KMS-11 (cell line): Measurements from ENCODE around the gene CFAP119.

Experiments
- H2AFZ ChIP-seq: fragments of 200-600 bp; sonication (generic); 2 replicates; pipeline ENCODE4 v1.6.1; 2016; ENCODE audit warnings: antibody characterized with exemption, mixed run types, low read depth
- H3K27ac ChIP-seq: fragments of 200-600 bp; sonication (generic); 2 replicates; pipeline ENCODE4 v1.6.1; 2016; ENCODE audit warnings: mild to moderate bottlenecking, mixed run types
- H3K27me3 ChIP-seq: fragments of 200-600 bp; sonication (generic); 2 replicates; pipeline ENCODE4 v1.6.1; 2017; ENCODE audit warnings: mild to moderate bottlenecking, low read depth, mixed run types, moderate library complexity; ENCODE audit not compliant: insufficient read depth
- H3K36me3 ChIP-seq: fragments of 200-600 bp; sonication (generic); 2 replicates; pipeline ENCODE4 v1.6.1; 2017; ENCODE audit warnings: mild to moderate bottlenecking, mixed run types; ENCODE audit not compliant: insufficient read depth
- H3K4me1 ChIP-seq: fragments of 200-600 bp; sonication (generic); 2 replicates; pipeline ENCODE4 v1.6.1; 2016; ENCODE audit warnings: mild to moderate bottlenecking, low read depth, mixed run types; ENCODE audit not compliant: poor library complexity, severe bottlenecking
- H3K4me2 ChIP-seq: fragments of 200-600 bp; sonication (generic); 2 replicates; pipeline ENCODE4 v1.7.0; 2016; ENCODE audit warnings: mild to moderate bottlenecking, mixed run types
- H3K4me3 ChIP-seq: fragments of 200-600 bp; sonication (generic); IDR thresholded peaks from 2 replicates; pipeline ENCODE4 v1.6.1; 2017; ENCODE audit warnings: low read depth, low read length, mixed read lengths; ENCODE audit not compliant: insufficient read depth
- H3K79me2 ChIP-seq: fragments of 200-600 bp; sonication (generic); 2 replicates; pipeline ENCODE4 v1.6.1; 2016; ENCODE audit warnings: low read depth, mixed run types; ENCODE audit not compliant: insufficient read depth
- H3K9ac ChIP-seq: fragments of 200-600 bp; sonication (generic); 2 replicates; pipeline ENCODE4 v1.6.1; 2016; ENCODE audit warnings: mild to moderate bottlenecking, mixed run types
- H4K20me1 ChIP-seq: fragments of 200-600 bp; sonication (generic); 2 replicates; pipeline ENCODE4 v1.6.1; 2016; ENCODE audit warnings: mild to moderate bottlenecking, mixed run types; ENCODE audit not compliant: insufficient read depth
- CTCF ChIP-seq: fragments of 200-600 bp; sonication (generic); conservative IDR thresholded peaks from 2 replicates; pipeline ENCODE4 v1.6.1; 2017; ENCODE audit warnings: low read depth, mild to moderate bottlenecking, antibody characterized with exemption, low read length, moderate library complexity, mixed read lengths

Gene CFAP119

GRCh38 chr16:30773826-30774225 lies 12.0 kb upstream of the CFAP119 start:
- H3K4me3 ChIP-seq, result no peak overlapping the region
- H3K36me3 ChIP-seq, result peaks cover 13% of the 10 kb centered on the region; the same call in 1 of the 2 replicates
- H3K27ac ChIP-seq, result no peak overlapping the region
- no peak overlapping the region for H3K9ac ChIP-seq
- no peaks in the 10 kb centered on the region for H3K79me2 ChIP-seq
- H3K27me3 ChIP-seq, result no peaks in the 10 kb centered on the region
- no peaks in the 10 kb centered on the region for H4K20me1 ChIP-seq
- H3K4me2 ChIP-seq, result no peak overlapping the region
- H2AFZ ChIP-seq, result no peak overlapping the region
- TF ChIP-seq CTCF, result no peak
- no peaks in the 10 kb centered on the region for H3K4me1 ChIP-seq

- Histone ChIP-seq H3K4me2 (no peak overlapping the region), H3K4me3 (no peak overlapping the region), H2AFZ (no peak overlapping the region), H3K27me3 (no peaks in the 10 kb centered on the region), H3K27ac (no peak overlapping the region), H3K36me3 (peaks cover 17% of the 10 kb centered on the region), H3K79me2 (no peaks in the 10 kb centered on the region), H4K20me1 (no peaks in the 10 kb centered on the region), H3K4me1 (no peaks in the 10 kb centered on the region), H3K9ac (no peak overlapping the region)
- no peak for TF ChIP-seq CTCF
Observed at GRCh38 chr16:30771726-30772125, 9.9 kb upstream of the CFAP119 start.

- TF ChIP-seq CTCF, result no peak
Observed at GRCh38 chr16:30769379-30770089, 7.7 kb upstream of the CFAP119 start.

GRCh38 chr16:30768583-30769181 lies 6.8 kb upstream of the CFAP119 start:
- Histone ChIP-seq H3K36me3 (peaks cover 24% of the 10 kb centered on the region), H3K4me1 (peaks cover 1% of the 10 kb centered on the region), H4K20me1 (no peaks in the 10 kb centered on the region), H3K9ac (no peak overlapping the region), H3K4me3 (no peak overlapping the region), H2AFZ (no peak overlapping the region), H3K4me2 (no peak overlapping the region), H3K79me2 (peaks cover 3% of the 10 kb centered on the region), H3K27ac (no peak overlapping the region), H3K27me3 (no peaks in the 10 kb centered on the region)
- no peak for TF ChIP-seq CTCF

More at GRCh38 chr16:30769379-30770089, 7.7 kb upstream of the CFAP119 start:
- H3K27me3 ChIP-seq, result no peaks in the 10 kb centered on the region
- H4K20me1 ChIP-seq, result no peaks in the 10 kb centered on the region
- no peaks in the 10 kb centered on the region for H3K4me1 ChIP-seq
- no peak overlapping the region for H3K4me2 ChIP-seq
- H3K36me3 ChIP-seq, result peaks cover 21% of the 10 kb centered on the region
- no peak overlapping the region for H3K4me3 ChIP-seq
- no peaks in the 10 kb centered on the region for H3K79me2 ChIP-seq
- no peak overlapping the region for H3K9ac ChIP-seq
- no peak overlapping the region for H3K27ac ChIP-seq
- H2AFZ ChIP-seq, result no peak overlapping the region
